ENCODE results near the gene UBE2J1.

- TF ChIP-seq CTCF (IDR thresholded peaks at IDR 0.05; ENCODE audit: poor library complexity) (no peak), EZH2 (IDR thresholded peaks at IDR 0.05; ENCODE audit: borderline replicate concordance) (no peak), EZH2phosphoT487 (IDR thresholded peaks at IDR 0.05; ENCODE audit: low read depth, severe bottlenecking, unreplicated experiment) (no peak)
Observed at GRCh38 chr6:89348372-89348771, 4.2 kb downstream of the UBE2J1 start.

Measured in hepatocyte (in vitro differentiated cells).